Dedifferentiated amniotic fluid mesenchymal stem cell (primary cell): ENCODE measurements around the gene FAM174C.
"Not testable (repeated sequence)": the region's sequence is repeated elsewhere in the genome, so short reads cannot be mapped to it uniquely, and the experiment has no call there.

Source experiments
- DNase-seq: peaks from one replicate; pipeline ENCODE4 v3.0.0-alpha.2; 2016; ENCODE audit errors: extremely low spot score

FAM174C gene

DNA sequence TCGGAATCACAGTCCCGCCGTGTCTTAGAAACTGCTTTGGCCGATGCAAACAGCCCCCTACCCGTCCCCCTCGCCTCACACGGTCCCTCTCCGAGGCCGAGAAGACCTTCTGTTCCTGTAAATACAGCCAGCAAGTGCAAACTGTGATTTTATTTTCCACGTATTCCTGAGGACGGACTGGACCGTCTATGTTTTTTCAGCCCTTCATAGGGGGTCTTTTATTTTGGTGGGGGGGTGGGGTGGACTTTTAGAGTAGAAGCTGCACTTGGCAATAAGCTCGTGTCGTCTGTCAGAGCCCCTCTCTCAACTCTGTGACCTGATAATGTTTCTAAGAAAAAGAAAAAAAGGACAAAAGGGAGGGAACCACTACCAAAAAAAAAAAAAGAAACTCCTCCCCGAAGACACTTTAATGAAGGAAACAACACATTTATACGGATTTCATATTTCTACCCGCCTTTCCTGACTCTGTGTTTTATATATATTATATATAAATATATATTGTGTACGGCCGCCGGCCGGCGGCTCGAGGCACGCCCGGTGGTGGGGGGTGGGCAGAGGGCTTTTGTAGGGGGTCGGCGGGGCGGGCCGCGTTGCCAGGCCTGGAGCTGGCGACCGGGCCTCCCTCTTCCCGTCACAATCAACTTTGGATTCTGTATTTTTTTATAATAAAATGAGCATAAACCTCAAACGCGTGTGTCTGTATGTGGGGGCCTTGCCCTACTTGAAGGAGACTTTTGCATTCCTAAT is 25.6 kb downstream of the FAM174C start:
- DNase-seq, result no peak

DNA sequence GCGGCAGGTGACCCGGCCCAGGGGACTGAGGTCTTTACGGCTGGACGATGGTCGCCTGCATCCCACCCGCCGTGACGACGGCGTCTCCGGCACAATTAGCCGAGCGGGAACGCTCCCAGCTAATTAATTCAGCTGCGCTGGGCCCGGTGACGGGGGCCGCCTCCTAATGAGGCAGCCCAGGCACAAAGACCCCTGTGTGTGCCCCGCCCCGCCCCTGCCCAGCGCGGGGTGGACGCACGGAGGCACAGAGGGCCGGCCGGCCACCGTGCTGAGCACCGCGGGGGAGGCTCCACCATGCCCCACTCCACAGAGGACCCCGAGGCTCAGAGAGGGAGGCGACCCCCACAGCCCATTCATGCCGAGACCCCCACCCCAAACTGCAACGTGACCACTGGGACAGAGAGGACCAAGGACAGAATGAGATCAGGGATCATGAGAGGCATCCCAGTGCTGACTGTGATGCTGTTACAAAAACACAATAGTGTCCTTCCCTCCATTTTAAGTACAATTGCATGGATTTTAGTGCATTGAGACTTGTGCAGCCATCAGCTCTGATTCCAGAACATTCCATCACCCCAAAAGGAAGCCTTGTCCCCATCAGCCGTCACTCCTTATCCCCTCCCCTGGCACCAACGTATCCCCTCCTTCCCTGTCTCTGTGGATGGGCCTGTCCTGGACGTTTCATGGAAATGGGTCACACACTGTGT is 27.4 kb downstream of the FAM174C start:
- no peak for DNase-seq

DNA sequence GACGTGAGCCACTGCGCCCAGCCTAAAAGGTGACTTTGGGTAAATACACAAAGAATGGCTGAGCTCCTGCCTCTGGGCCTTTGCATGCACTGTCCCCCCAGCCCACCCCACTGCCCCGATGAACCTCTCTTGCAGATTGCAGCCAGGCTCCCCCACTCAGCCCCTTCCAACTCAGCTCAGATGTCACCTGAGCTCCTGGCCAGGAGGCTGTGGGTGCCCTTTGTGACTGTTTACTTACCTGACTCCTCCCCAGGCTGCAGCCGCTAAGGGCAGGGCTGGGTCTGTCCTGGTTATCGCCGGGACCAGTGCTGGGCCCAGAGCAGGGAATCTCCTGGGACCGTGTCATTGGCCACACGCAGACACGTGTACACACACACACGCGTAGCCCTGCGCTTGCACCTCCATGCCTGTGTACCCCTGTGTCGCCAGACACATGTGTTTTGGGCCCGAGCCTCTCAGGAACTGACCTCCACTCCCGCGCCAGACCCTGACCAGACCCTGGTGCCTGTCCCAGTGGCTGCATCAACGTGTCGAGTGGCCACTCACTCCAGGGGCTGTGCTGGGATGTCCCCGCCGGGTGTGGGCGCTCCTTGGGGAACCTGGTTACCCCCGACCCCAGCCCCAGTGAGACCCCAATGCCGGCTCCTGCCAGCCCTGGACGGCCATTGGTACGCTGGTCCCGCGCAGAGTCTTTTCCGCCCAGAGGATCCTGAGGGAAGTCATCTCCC is 29.0 kb downstream of the FAM174C start:
- DNase-seq, result no peak

DNA sequence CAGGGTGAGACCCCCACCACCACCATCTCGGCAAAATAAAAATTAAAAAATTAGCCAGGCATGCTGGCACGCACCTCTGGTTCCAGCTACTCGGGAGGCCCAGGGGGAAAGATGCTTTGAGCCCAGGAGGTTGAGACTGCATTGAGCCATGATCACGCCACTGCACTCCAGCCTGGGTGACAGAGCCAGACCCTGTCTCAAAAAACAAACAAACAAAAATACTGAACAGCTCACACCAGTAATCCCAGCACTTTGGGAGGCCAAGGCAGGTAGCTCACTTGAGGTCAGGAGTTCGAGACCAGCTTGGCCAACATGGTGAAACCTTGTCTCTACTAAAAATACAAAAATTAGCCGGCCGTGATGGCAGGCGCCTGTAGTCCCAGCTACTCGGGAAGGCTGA is 30.0 kb downstream of the FAM174C start:
- not testable (repeated sequence) for DNase-seq

DNA sequence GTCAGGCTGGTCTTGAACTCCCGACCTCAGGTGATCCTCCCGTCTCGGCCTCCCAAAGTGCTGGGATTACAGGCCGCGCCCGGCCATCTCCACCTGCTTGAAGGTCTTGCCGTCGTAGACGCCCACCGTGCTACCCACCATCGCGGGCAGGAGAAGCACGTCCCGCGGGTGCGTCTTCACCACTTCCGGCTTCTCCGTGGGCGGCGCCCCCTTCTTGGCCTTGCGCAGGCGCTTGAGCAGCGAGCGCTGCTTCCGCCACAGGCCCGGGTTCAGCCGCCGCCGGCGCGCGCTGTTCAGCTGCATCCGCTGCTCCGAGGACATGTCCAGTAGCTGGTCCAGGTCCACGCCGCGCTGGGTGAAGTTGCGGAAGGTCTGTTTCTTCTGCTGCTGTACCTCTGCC is 32.0 kb downstream of the FAM174C start:
- DNase-seq, result no peak

DNA sequence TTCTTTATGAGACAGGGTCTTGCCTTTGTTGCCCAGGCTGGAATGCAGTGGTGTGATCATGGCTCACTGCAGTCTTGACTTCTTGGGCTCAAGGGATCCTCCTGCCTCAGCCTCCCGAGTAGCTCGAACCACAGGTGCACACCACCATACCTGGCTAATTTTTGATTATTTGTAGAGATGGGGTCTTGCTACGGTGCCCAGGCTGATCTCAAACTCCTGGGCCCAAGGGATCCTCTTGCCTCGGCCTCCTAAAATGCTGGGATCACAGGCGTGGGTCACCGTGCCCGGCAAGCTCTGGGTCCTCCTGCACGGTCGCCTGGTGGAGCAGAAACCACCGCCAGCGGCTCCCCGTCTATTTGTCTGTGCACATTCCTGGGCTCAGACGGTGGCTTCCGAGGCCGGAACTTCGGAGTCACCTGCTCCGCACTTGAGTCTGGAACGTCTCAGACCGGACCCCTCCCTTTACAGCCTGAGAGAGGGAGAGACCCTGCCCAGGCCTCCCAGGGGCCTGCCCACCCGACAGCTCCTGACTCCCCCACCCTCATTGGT is 32.5 kb downstream of the FAM174C start:
- DNase-seq, result no peak

DNA sequence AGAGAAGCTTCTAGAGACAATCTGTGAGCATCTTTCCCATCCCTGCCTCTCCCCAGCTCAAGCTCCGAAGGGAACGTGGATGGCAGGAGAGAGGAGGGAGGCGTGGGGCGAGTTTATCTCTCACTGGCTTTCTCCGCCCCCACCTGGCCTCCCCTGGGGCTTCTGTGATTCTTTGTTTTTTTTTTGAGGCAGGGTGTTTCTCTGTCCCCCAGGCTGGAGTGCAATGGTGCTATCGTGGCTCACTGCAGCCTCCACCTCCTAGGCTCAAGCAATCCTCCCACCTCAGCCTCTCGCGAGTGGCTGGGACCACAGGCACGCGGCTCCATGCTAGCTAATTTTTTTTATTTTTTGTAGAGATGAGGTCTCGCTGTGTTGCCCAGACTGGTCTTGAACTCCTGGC is 33.4 kb downstream of the FAM174C start:
- no peak for DNase-seq

DNA sequence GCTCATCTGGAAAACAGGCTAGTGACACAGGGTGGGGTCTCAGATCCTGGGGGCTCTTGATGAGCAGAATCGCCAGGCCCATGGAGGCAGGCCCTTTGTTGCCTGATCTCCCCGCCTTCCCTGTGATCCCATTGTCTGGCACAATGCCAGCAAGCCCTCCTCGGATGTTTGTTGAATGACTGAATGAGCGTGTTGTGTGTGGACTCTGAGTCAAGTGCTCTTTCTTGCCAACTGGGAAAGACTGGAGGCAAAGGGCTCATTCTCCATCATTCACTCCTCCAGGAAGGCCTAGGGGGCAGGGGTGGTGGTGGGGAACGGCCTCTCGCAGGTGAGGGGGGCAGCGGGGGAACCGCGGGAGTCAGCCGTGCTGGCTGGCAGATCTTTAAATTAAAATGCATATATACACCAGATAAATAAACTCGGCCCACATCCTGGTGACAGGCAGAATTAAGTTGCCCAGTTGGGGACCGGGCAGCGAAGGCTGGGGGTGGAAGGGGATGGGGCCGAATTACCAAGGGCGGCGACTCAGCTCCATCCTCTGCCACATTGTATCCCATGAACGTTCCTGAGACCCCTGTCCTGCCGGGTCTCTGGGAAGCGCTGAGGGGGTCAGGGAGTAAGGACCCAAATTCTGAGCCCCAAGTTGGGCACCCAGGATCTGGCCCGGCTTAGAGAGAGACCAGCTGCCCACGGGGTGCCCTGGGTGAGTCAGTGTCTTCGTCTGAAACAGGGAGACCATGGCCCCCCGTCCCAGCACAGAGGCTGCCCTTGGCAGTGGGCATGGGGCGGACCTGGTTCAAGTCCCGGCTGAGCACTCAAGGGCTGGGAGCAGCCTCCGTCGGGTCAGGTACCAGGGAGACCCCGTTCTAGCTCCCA is 34.9 kb downstream of the FAM174C start:
- DNase-seq, result no peak

DNA sequence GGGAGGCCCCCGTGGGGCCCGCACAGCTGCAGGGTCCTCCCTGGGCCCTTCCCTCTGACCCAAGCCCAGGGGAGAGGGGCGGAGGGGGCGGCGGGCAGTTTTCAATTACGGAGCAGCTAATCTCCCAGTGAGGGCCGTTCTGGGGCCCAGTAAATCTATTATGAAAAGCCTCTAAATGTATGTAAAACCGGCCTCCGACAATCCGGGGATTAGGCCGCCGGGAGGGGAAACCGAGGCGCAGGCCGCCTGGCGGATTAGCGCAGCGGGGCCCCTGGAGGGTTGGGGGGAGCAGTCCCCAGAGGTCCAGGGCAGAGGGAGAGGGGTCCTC is 35.5 kb downstream of the FAM174C start:
- no peak for DNase-seq

DNA sequence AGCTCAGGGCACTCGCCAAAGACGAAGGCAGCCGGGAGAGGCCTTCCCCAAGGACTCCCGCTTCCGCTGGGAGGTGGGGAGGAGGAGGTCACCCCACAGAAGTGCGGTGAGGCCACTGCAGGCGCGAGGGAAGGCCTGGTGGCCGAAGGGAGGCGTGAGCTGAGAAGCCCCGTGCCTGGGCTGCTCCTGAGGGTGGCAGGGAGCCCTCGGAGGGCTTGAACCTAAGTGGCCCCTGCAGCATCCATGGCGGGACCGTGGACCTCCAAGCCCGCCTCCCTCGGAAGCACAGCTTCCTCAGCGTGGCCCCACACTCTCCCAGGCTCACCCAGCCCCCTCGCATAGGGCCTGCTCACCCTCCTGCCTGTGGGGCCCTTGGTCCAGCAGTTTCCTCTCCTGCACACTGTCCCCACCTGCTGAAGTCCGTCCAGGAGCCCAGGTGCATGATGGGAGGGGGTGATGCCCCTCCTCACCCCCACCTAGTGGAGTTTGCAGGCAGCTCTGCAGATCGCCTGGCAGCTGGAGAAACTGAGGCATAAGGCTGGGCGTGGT is 36.3 kb downstream of the FAM174C start:
- DNase-seq, result no peak

DNA sequence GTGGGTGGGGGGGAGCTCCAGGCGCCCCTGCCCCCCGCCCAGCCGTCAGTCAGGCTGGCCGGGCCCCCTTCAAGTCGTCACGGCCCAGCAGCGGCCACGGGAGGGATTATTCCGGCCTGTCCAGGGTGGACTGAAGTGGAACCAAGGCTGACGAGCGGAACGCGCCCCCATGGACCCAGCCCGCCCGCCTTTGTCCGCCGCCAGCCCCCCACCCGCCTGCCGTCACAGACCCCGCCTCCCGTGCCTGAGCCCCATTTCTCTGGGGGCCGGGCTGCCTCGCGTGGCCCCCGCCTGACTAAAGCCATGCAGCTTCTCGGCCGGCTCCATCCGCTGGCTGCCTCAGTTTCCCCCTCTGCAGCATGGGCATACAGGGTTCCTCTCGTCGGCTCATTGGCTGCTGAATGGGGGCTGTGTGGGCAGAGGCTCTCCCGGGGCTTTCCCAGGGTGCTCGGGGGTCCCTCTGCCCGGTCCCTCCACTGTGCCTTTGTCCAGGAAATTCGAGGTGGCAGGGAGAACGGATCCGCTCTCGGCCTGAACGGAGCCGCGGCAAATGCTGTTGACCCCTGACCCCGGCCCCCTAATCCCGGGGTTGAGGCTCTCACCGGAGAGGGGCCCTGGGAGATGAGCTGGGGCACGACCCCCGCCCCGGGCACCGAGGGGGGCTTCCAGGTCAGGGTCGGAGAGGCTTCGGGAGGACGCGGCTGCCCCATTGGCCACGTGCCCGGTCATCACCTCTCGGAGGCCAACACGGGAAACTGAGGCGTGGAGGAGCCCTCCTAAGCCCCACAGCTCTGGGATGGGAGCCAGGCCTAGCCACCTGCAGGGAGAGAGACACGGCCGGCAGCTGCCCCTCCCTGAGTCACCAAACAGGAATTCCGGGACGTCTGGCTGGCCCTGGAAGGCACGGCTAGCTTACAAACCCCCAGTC is 37.7 kb downstream of the FAM174C start:
- no peak for DNase-seq

DNA sequence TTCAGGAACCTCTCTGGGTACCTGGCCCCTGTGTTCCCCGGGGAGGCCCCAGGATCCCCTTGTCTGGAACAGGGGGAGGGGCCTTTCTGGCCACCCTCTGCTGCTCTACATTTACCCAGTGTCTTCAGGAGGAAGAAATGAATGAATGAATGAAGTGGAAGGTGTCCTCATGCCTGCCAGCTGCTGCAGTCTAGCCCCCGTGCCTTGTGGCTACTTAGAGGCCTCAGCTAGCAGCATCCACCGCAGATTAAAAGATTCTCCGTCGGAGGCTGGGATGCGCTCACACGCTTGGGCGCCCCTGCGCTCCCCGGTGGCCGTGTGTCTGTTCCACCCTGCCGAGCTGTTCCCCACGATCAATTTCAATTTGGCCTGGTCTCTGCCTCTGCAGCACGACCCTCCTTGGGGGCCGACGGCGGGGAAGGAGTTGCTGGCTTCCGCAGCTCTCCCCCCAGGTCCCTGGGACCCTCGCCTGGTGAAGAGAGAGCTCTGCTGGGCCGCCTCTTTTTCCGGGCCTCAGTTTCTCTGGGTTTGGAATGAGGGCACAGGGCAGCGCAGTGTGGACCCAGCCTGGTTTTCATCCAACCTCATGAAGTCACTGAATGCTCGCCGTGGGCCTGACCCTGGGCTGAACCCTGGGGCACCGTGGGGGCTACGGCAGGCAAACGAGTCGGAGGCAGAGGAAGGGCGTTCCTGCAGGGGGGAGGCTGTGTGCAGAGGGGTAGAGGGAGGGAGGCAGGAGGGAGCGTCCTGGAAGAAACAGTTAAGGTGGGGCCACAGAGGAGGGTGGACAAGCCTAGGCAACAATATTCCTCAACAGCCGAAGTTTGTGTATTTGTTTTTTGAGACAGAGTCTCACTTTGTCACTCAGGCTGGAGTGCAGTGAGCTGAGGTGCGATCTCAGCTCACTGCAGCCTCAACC is 38.6 kb downstream of the FAM174C start:
- no peak for DNase-seq

DNA sequence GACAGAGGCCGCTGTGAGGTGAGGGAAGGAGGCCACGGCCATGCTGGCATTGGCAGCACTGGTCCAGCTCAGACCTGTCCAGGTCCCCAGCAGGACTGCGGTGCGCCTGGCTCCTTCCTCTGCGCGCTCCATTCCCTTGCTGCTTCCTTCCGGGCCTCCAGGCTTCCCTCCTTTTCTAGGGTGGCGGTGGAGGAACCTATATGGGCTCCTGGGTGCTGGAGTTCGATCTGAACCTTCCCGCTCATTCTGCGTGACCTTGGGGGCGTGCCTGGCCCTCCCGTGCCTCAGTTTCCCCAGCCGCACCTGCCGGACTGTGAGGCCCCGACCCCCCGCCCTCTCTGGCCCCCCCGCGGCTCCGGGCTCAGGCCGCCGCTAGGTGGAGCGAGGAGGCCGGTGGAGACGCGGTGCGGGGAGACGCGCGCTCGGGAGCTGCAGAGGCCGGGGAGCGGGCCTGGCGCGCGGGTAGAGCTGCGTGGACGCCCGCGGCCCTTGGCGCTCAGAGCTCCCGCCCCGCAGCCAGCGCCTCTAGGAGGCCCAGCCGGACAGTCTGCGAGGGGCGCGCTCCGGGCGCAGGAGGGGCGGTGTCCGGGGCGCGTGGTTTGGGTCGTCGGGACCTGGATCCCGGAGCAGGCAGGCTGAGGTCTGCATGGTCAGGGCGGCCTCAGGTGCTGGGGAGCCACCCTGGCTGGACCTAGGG is 40.3 kb downstream of the FAM174C start:
- DNase-seq, result no peak

DNA sequence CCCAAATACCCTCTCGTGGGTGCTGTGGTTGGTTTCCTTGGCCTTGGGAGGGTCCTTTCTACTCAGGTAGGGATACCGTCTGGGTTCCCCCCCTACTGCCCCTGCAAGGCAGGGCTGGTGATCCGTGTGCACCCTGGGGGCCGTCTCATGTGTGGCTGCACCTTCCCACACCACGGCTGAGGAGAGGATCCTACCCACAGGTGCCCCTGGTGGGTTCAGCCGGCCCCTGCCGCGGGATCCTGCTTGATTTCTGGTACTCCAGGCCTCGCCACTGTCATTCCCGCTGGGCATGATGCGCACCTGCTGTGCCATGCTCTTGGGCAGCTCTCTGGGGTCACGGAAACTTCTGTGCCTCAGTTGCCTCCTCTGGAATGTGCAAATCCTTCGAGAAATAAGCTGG is 41.1 kb downstream of the FAM174C start:
- no peak for DNase-seq

DNA sequence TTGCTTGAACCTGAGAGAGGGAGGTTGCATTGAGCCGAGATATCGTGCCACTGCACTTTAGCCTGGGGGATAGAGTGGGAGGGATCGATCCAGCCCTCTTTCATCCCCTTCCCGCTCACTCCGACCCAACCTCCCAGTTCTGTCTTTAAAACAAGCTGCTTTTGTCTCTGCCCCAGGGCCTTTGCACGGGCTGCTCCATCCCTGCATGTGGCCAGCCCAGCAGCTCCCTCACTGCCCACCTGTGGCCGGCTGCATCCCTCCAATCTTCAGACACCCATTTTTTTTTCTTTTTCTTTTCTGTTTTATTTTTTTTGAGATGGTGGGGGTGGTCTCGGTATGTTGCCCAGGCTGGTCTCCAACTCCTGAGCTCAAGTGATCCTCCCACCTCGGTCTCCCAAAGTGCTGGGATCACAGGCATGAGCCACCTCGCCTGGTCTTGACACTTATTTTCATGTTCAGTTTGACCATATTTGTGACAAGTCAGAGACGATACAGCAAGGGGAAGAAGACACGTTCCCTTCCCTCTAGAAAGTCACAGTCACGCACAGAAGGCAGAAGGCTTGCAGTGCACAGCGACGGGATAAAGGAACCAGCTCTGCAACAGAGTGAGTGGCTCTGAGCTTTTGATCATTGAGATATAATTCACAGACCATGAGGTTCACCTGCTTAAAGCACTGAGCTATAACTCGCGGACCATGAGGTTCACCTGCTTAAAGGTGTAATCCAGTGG is 42.1 kb downstream of the FAM174C start:
- no peak for DNase-seq

DNA sequence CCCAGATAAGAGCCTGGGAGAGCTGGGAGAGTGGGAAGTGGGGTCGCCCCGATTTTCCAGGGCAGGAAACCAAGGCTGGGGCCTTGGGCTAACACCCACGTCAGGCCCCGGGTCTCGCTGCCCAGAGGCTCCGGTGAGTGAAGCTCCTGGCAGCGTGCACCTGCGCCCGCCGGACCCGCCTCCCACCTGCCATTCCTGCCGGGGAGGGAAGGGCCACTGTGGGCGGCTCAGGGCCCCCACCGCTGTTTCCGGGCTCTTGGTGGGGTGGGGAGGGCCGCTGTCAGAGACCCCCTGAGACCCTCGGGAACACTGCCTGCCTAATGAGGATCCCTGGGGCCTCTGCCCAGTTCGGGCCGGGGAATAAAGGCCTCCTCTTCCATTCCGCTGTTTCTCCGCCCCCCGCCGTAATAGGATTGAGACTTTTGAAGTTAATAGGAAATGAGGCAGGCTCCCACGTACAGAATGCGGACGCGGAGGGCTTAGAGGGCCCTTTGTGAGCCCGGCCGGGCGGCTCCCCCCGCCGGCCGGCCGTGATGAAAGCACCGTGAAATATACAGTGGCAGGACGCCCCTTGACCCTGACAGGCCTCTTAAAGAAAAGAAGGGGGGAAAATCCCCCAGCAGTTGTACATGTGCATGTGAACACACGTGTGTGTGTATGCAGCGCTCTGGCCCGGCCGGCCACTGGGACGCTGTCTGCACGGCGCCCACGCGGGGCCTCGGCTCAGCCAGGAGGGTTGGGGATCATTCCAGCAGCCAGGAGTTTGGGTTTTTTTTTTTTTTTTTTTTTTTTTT is 43.5 kb downstream of the FAM174C start:
- no peak for DNase-seq

DNA sequence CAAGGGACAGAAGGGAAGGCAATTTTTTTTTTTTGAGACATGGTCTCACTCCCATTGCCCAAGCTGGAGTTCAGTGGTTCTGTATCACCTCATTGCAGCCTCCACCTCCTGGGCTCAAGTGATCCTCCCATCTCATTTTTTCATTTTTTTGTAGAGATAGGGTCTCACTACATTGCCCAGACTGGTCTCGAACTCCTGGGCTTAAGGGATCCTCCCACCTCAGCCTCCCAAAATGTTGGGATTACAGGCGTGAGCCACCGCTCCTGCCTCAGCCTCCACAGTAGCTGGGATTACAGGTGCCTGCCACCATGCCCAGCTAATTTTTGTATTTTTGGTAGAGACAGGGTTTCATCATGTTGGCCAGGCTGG is 44.9 kb downstream of the FAM174C start:
- not testable (repeated sequence) for DNase-seq
